ENCODE measurements around the gene TMEM126B. TPM values are rescaled to one million over a fixed set of nuclear protein-coding genes. Genes with fewer than 3 reads are reported as not detected.

Gene TMEM126B
- total and polyA plus RNA-seq, 2 of the 13 experiments (the other 11 are each of a cell fraction or from before 2014, with no cell fraction given), result 33.6 to 54.8 TPM

- TF ChIP-seq ZHX2 (IDR thresholded peaks at IDR 0.05; ENCODE audit: low read depth) (no peak), ZHX2 (CRISPR knock-in tag; IDR thresholded peaks at IDR 0.05; ENCODE audit: borderline replicate concordance) (no peak), KIAA2018 (CRISPR knock-in tag; IDR thresholded peaks at IDR 0.05; ENCODE audit: borderline replicate concordance) (no peak), FOXA3 (CRISPR knock-in tag; IDR thresholded peaks at IDR 0.05) (no peak), DNMT1 (CRISPR knock-in tag; IDR thresholded peaks at IDR 0.05) (no peak), ZNF543 (CRISPR knock-in tag; IDR thresholded peaks at IDR 0.05) (peak; percentile 60; the same call in 1 of the 2 replicates), HDAC1 (CRISPR knock-in tag; IDR thresholded peaks at IDR 0.05) (0 out of 2 replicates have a peak, but pooled peaks have one; percentile 9), PRDM15 (CRISPR knock-in tag; IDR thresholded peaks at IDR 0.05) (0 out of 2 replicates have a peak, but pooled peaks have one; percentile 62), SRSF9 (IDR thresholded peaks at IDR 0.05; ENCODE audit: borderline replicate concordance, insufficient read depth, low read depth, low read length, poor library complexity, severe bottlenecking) (no peak), FOXM1 (CRISPR knock-in tag; IDR thresholded peaks at IDR 0.05) (no peak)
Observed at GRCh38 chr11:85627332-85627997, 928 bp upstream of the TMEM126B start, which contains the start of gene DLG2 (continued).
